ENCODE measurements around the gene SIX3. TPM values are rescaled to one million over a fixed set of nuclear protein-coding genes. Genes with fewer than 3 reads are reported as not detected.

Gene SIX3
- total and polyA plus RNA-seq, 2 of the 4 experiments (the other 2 are of a cell fraction): not detected

DNA sequence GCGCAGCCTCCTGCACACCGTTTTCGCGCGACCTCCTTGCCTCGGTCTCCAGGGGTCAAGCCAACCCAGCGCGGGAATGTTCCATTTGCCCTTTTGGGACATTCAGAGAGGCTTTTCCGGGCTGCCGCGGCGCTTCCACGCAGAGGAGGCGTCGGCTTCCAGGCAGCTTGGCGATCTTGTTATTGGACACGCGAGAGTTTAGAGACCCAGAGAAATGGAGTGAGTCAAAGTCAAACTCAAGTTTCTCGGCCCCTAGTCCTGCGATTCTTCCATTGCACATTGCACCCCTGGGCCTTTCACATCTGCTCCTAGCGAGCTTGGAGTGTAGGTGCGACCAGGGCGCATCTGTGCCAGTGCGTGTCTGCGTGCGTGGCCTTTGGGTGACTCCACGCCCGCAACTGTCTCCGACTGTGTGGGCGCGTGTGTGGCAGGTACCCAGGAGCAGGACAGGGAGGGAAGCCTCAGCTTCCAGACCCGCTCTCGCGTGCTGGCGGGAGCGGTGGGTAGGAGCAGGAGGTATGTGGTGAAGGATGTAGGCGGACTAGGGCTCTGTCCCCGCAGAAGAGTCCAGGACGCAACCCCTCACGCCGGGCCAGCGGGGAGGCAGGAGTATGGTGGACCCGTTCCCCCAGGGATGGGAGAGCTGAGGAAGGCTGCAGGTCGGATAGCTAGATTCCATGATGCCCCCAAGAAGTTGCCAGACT lies 13.5 kb downstream of the SIX3 start:
- no peak overlapping the region for H3K18ac ChIP-seq (ENCODE audit: low read depth, low read length)
- H2BK120ac ChIP-seq (ENCODE audit: low read depth, low read length): no peak overlapping the region
- H3K4me2 ChIP-seq (ENCODE audit: low read depth, low read length): no peak overlapping the region; the same call in 1 of the 2 replicates
- H3K27me3 ChIP-seq (ENCODE audit: control insufficient read depth, insufficient read depth, low read length): peaks cover 60% of the 10 kb centered on the region
- H4K5ac ChIP-seq (ENCODE audit: low read depth, low read length): no peak overlapping the region
- H4K8ac ChIP-seq (ENCODE audit: low read depth in 2 of 2, low read length in 2 of 2): no peak overlapping the region
- H3K4me3 ChIP-seq (ENCODE audit: insufficient read depth, low read depth, low read length): no peak overlapping the region
- ATAC-seq (ENCODE audit: low read depth) (no peak), DNase-seq (no peak)
- no peak overlapping the region for H3K23ac ChIP-seq (ENCODE audit: low read depth, low read length)
- dilution Hi-C loops (cut with HindIII; ENCODE audit: low sequenced_read_pairs, unreplicated experiment) (no loop called here), in situ Hi-C loops (cut with MboI; ENCODE audit: low sequenced_read_pairs) (loop anchor here (10.0 to 25.0 kb wide), 2 partner anchors 468 to 560 kb away; no protein-coding TSS in a partner anchor), intact Hi-C loops (cut with micrococcal nuclease) (loop anchor here (1.0 to 10.0 kb wide), 5 partner anchors 476 to 911 kb away; no protein-coding TSS in a partner anchor)
- H2BK15ac ChIP-seq (ENCODE audit: low read depth, low read length): no peak overlapping the region
- H3K9ac ChIP-seq (ENCODE audit: low read depth, low read length): no peak overlapping the region
- WGBS, 2 experiments (ENCODE audit: extremely low coverage in 2 of 2, insufficient read length in 1 of 2): 5% methylated on average over 33 of the region's 44 CpGs; no CpG with 5 or more reads in 1 of the 2 experiments
- CTCF ChIA-PET: interaction anchor here (0.5 to 2.2 kb wide), 7 partner anchors 474 to 901 kb away, joined by 3 to 21 read pairs (median 4); no protein-coding TSS in a partner anchor
- H4K91ac ChIP-seq (ENCODE audit: insufficient read depth, low read depth, low read length): no peak overlapping the region
- H2AK9ac ChIP-seq (replicated peaks; ENCODE audit: low read depth, low read length, poor library complexity): peak overlapping the region; percentile 39
- POLR2A ChIA-PET (ENCODE audit: unreplicated experiment): no interaction called here
- H2BK5ac ChIP-seq (ENCODE audit: low read depth, low read length, poor library complexity, severe bottlenecking): no peak overlapping the region
- H2AFZ ChIP-seq (replicated peaks; ENCODE audit: low read length, poor library complexity): peak overlapping the region; percentile 79
- H2AK5ac ChIP-seq (ENCODE audit: low read depth, low read length): no peak overlapping the region
- H3K9me3 ChIP-seq (ENCODE audit: control insufficient read depth, insufficient read depth, low read length): no peaks in the 10 kb centered on the region
- no peaks in the 10 kb centered on the region for H3K4me1 ChIP-seq (ENCODE audit: control insufficient read depth, insufficient read depth, low read length)
- no peaks in the 10 kb centered on the region for H3K79me1 ChIP-seq (ENCODE audit: low read depth in 1 of 2, low read length in 2 of 2)
- peaks cover 6% of the 10 kb centered on the region; the same call in 1 of the 2 replicates for H3K9me1 ChIP-seq (ENCODE audit: insufficient read depth, low read length)
- no peak overlapping the region for H3K56ac ChIP-seq (ENCODE audit: extremely low read depth, insufficient read depth, low read length)
- no TSS peak for BruUV-seq (replicated peaks)
- H3K27ac ChIP-seq (ENCODE audit: insufficient read depth, low read length): no peak overlapping the region
- no peak overlapping the region for H2BK20ac ChIP-seq (ENCODE audit: low read depth, low read length)
- H4K20me1 ChIP-seq (ENCODE audit: insufficient read depth, low read length): peaks cover 5% of the 10 kb centered on the region
- no peak overlapping the region for H3K4ac ChIP-seq (ENCODE audit: low read depth, low read length)
- H3K36me3 ChIP-seq (ENCODE audit: control insufficient read depth, insufficient read depth, low read length): no peaks in the 10 kb centered on the region
- no peak overlapping the region for H3K14ac ChIP-seq (replicated peaks; ENCODE audit: low read depth, low read length)
- TF ChIP-seq, protein P1, sequence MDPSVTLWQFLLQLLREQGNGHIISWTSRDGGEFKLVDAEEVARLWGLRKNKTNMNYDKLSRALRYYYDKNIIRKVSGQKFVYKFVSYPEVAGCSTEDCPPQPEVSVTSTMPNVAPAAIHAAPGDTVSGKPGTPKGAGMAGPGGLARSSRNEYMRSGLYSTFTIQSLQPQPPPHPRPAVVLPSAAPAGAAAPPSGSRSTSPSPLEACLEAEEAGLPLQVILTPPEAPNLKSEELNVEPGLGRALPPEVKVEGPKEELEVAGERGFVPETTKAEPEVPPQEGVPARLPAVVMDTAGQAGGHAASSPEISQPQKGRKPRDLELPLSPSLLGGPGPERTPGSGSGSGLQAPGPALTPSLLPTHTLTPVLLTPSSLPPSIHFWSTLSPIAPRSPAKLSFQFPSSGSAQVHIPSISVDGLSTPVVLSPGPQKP (IDR thresholded peaks at IDR 0.05; ENCODE audit: borderline replicate concordance, low read depth, low read length): no peak
- TF ChIP-seq CEBPB (IDR thresholded peaks at IDR 0.05; ENCODE audit: low read depth, low read length) (no peak), FOS (IDR thresholded peaks at IDR 0.05; ENCODE audit: low read depth, low read length) (no peak), POLR2A (IDR thresholded peaks at IDR 0.05; ENCODE audit: low read depth, low read length) (no peak), NFE2L2 (IDR thresholded peaks at IDR 0.05; ENCODE audit: low read depth, low read length) (no peak), RFX5 (IDR thresholded peaks at IDR 0.05; ENCODE audit: low read depth, low read length) (no peak), BHLHE40 (IDR thresholded peaks at IDR 0.05; ENCODE audit: low read depth, low read length) (no peak), CHD1 (IDR thresholded peaks at IDR 0.05; ENCODE audit: low read depth, low read length) (no peak), RCOR1 (IDR thresholded peaks at IDR 0.05; ENCODE audit: insufficient replicate concordance, low read length) (no peak), MXI1 (IDR thresholded peaks at IDR 0.05; ENCODE audit: borderline replicate concordance, low read depth, low read length) (no peak), RAD21 (IDR thresholded peaks at IDR 0.05; ENCODE audit: low read length) (no peak), MAZ (IDR thresholded peaks at IDR 0.05; ENCODE audit: borderline replicate concordance, low read depth, low read length) (no peak), SMC3 (IDR thresholded peaks at IDR 0.05; ENCODE audit: low read depth, low read length) (no peak)
- TF ChIP-seq, protein P2, sequence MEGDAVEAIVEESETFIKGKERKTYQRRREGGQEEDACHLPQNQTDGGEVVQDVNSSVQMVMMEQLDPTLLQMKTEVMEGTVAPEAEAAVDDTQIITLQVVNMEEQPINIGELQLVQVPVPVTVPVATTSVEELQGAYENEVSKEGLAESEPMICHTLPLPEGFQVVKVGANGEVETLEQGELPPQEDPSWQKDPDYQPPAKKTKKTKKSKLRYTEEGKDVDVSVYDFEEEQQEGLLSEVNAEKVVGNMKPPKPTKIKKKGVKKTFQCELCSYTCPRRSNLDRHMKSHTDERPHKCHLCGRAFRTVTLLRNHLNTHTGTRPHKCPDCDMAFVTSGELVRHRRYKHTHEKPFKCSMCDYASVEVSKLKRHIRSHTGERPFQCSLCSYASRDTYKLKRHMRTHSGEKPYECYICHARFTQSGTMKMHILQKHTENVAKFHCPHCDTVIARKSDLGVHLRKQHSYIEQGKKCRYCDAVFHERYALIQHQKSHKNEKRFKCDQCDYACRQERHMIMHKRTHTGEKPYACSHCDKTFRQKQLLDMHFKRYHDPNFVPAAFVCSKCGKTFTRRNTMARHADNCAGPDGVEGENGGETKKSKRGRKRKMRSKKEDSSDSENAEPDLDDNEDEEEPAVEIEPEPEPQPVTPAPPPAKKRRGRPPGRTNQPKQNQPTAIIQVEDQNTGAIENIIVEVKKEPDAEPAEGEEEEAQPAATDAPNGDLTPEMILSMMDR (conservative IDR thresholded peaks at IDR 0.05; ENCODE audit: low read depth, low read length): no peak
- TF ChIP-seq, protein P3, sequence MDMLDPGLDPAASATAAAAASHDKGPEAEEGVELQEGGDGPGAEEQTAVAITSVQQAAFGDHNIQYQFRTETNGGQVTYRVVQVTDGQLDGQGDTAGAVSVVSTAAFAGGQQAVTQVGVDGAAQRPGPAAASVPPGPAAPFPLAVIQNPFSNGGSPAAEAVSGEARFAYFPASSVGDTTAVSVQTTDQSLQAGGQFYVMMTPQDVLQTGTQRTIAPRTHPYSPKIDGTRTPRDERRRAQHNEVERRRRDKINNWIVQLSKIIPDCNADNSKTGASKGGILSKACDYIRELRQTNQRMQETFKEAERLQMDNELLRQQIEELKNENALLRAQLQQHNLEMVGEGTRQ (IDR thresholded peaks at IDR 0.05; ENCODE audit: low read depth, low read length): no peak
